CD14-positive monocyte (primary cell): ENCODE data around the gene PNMA1. TPM values are rescaled to one million over a fixed set of nuclear protein-coding genes. Genes with fewer than 3 reads are reported as not detected.
A peak's percentile ranks its signal among the peaks of the same experiment; 100 is the strongest.

Experiments
- DNase-seq, 3 donors: peaks; one replicate each; pipeline ENCODE4 v3.0.0-alpha.2; 2011 to 2022
- H2AFZ ChIP-seq: 2 replicates; pipeline ENCODE4 v1.6.0; 2012; ENCODE audit warnings: mild to moderate bottlenecking, low read depth, low read length, inconsistent platforms; ENCODE audit not compliant: insufficient read depth, poor library complexity, severe bottlenecking
- H3K27ac ChIP-seq, 2 donors: 1 replicate in 1 of 2; 2 replicates in 1 of 2; pipeline ENCODE4 v1.5.1; 2012 to 2013; ENCODE audit warnings: low read length in 2 of 2, control low read depth in 1 of 2, inconsistent platforms in 1 of 2, low read depth in 1 of 2, mild to moderate bottlenecking in 1 of 2
- H3K27me3 ChIP-seq, 2 donors: one replicate each; pipeline versions ENCODE4 v1.6.0 to v1.6.1; 2011 to 2013; ENCODE audit warnings: low read length in 2 of 2; ENCODE audit not compliant: control insufficient read depth in 2 of 2, insufficient read depth in 2 of 2
- H3K36me3 ChIP-seq, 2 donors: replicated peaks in 1 of 2; 1 replicate in 1 of 2; 2 replicates in 1 of 2; pipeline versions ENCODE4 v1.5.1 to v1.6.1; 2012 to 2013; ENCODE audit warnings: low read length in 2 of 2, control low read depth in 1 of 2, inconsistent platforms in 1 of 2, mild to moderate bottlenecking in 1 of 2; ENCODE audit not compliant: insufficient read depth in 2 of 2, control insufficient read depth in 1 of 2
- H3K4me1 ChIP-seq, 2 donors: 1 replicate in 1 of 2; 2 replicates in 1 of 2; pipeline versions ENCODE4 v1.5.1 to v1.6.1; 2012 to 2013; ENCODE audit warnings: low read length in 2 of 2, control low read depth in 1 of 2, inconsistent platforms in 1 of 2, mild to moderate bottlenecking in 1 of 2, moderate library complexity in 1 of 2; ENCODE audit not compliant: insufficient read depth in 2 of 2, control insufficient read depth in 1 of 2
- H3K4me2 ChIP-seq: replicated peaks from 2 replicates; pipeline ENCODE3; 2012; ENCODE audit warnings: low read length, moderate library complexity, mild to moderate bottlenecking; ENCODE audit not compliant: poor library complexity, severe bottlenecking; ENCODE audit errors: extremely low read depth
- H3K4me3 ChIP-seq, 3 experiments: fragments of 200-600 bp in 1 of 3; sonication (generic) in 1 of 3; replicated peaks in 1 of 3; 1 replicate in 2 of 3; 2 replicates in 1 of 3; pipeline ENCODE4 v1.5.1; 2011 to 2013; ENCODE audit warnings: low read length in 3 of 3, mild to moderate bottlenecking in 3 of 3, control low read depth in 2 of 3, low read depth in 2 of 3, inconsistent platforms in 1 of 3, moderate library complexity in 1 of 3
- H3K79me2 ChIP-seq: 2 replicates; pipeline ENCODE4 v1.6.0; 2012; ENCODE audit warnings: mild to moderate bottlenecking, control low read depth, inconsistent platforms, low read length, moderate library complexity; ENCODE audit not compliant: insufficient read depth
- H3K9ac ChIP-seq: 2 replicates; pipeline ENCODE4 v1.6.0; 2017; ENCODE audit warnings: low read length, mild to moderate bottlenecking; ENCODE audit not compliant: insufficient read depth, poor library complexity, severe bottlenecking
- H3K9me3 ChIP-seq, 2 donors: replicated peaks in 1 of 2; 1 replicate in 1 of 2; 2 replicates in 1 of 2; pipeline versions ENCODE4 v1.5.1 to v1.6.1; 2012 to 2013; ENCODE audit warnings: low read length in 2 of 2, control low read depth in 1 of 2; ENCODE audit not compliant: control insufficient read depth in 1 of 2, insufficient read depth in 1 of 2
- H4K20me1 ChIP-seq: 2 replicates; pipeline ENCODE4 v1.6.0; 2012; ENCODE audit warnings: mild to moderate bottlenecking, low read length, control low read depth, moderate library complexity; ENCODE audit not compliant: insufficient read depth
- H3K27ac Mint-ChIP-seq, 7 donors: one replicate each; pipeline ENCODE4 v1.8.0; 2020; ENCODE audit warnings: mild to moderate bottlenecking in 7 of 7, mixed read lengths in 7 of 7, moderate library complexity in 6 of 7, inconsistent platforms in 2 of 7
- H3K27me3 Mint-ChIP-seq, 3 donors: one replicate each; pipeline ENCODE4 v1.8.0; 2021 to 2022; ENCODE audit warnings: low read depth in 3 of 3, mild to moderate bottlenecking in 3 of 3, mixed read lengths in 3 of 3, moderate library complexity in 3 of 3, inconsistent platforms in 1 of 3
- H3K36me3 Mint-ChIP-seq, 2 donors: one replicate each; pipeline ENCODE4 v1.8.0; 2020; ENCODE audit warnings: mixed read lengths in 2 of 2, inconsistent platforms in 1 of 2, mild to moderate bottlenecking in 1 of 2
- H3K4me1 Mint-ChIP-seq: one replicate; pipeline ENCODE4 v1.8.0; 2020; ENCODE audit warnings: mild to moderate bottlenecking, mixed read lengths
- H3K4me3 Mint-ChIP-seq, 2 donors: one replicate each; pipeline ENCODE4 v1.8.0; 2020; ENCODE audit warnings: mild to moderate bottlenecking in 2 of 2, mixed read lengths in 2 of 2, moderate library complexity in 1 of 2
- H3K9me3 Mint-ChIP-seq, 7 donors: one replicate each; pipeline ENCODE4 v1.8.0; 2020 to 2022; ENCODE audit warnings: mixed read lengths in 7 of 7, mild to moderate bottlenecking in 6 of 7, moderate library complexity in 6 of 7, inconsistent platforms in 2 of 7
- CTCF ChIP-seq: fragments of 200-600 bp; IDR thresholded peaks from one replicate; pipeline ENCODE4 v1.8.0; 2022; ENCODE audit warnings: antibody characterized with exemption, mild to moderate bottlenecking
- WGBS: methylation state at CpG from one replicate; pipeline ENCODE4 v1.1.5; 2013; ENCODE audit warnings: missing lambda C conversion rate; ENCODE audit not compliant: insufficient coverage; 5-methylcytosine and 5-hydroxymethylcytosine counted together
- intact Hi-C, 2 donors: fragments of 100-400 bp; cut with micrococcal nuclease; formaldehyde crosslinking; loops; one replicate each; pipeline versions ENCODE4 v1.15.0 to v1.15.1; 2023
- polyA plus RNA-seq, 3 donors: library from polyadenylated mRNA; depleted of rRNA in 1 of 3; unstranded in 2 of 3; stranded (reverse) in 1 of 3; fragments of 300-500 nt in 2 of 3; fragments of >200 nt in 1 of 3; fragmentation: Illumina TruSeq in 2 of 3; gene quantifications; 1 replicate in 2 of 3; 2 replicates in 1 of 3; pipeline ENCODE4 v1.2.3, GENCODE V29; 2012 to 2021

PNMA1 gene
- polyA plus RNA-seq, 3 donors: 2.4 to 6.4 (median 4.4) TPM

DNA sequence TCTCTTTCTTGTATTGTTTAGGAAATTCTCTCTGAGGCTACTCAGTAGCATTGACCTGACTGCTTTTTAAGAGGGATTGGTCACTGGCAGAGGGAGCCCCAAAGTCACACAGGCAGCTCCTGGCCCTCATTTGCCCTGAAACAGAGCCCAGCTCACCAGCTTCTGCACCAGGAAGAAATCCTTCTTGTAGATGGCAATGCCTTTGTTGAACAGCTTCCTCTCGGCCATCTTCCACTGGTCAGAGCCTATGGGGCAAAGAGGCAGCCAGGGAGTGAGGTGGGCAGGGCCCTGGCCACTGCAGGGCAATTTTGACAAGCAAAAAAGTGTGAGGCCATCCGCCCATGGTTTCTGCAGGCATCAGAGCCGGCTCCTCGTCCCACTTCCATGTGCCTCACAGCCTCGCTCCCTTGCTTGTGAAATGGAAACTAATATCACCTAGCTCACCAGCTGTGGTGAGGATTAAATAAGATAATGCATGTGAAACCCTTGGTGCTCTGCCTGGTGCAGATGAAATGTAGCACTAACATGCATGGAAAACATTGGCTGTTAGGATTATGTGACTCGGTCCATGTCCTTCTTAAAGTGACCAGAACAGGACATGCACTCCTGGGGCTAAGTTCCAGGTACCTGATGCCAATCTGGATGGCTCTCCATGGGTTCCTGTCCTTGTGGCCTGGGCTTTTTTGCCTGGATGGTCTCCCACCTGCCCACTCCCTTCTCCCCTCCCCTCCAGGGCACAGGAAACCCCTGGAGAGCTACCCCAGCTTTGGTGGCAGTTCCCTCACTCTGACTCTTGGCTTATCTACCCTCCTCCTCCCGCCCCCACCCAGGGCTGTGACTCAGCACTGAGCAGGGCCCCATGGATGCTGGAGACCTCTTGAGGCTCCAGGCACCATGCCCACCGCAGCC lies 11.2 kb upstream of the PNMA1 start:
- peaks cover 42 to 54% of the 10 kb centered on the region in 2 donors for H3K4me1 ChIP-seq
- peaks cover 0 to 2% (median 0%) of the 10 kb centered on the region in 3 donors for H3K27me3 Mint-ChIP-seq
- DNase-seq: no peak
- peaks cover 16% of the 10 kb centered on the region for H3K79me2 ChIP-seq
- peaks cover 88 to 96% of the 10 kb centered on the region in 2 donors for H3K36me3 ChIP-seq
- TF ChIP-seq CTCF: no peak
- intact Hi-C loops: loop anchor here in 1 of 2 donors (10.0 kb wide), 1 partner anchor 289 kb away; the partner anchor contains the start of genes BBOF1 and ENTPD5
- no peak overlapping the region for H2AFZ ChIP-seq
- no peaks in the 10 kb centered on the region for H3K27me3 ChIP-seq
- peak overlapping the region; percentile 67 to 87 (median 83) for H3K27ac Mint-ChIP-seq
- H3K4me3 Mint-ChIP-seq: no peak overlapping the region
- H4K20me1 ChIP-seq: peaks cover 100% of the 10 kb centered on the region
- peak overlapping the region; percentile 25 for H3K9ac ChIP-seq
- H3K36me3 Mint-ChIP-seq: peaks cover 86 to 96% of the 10 kb centered on the region in 2 donors
- WGBS: 57% methylated on average over 3 of the region's 8 CpGs
- H3K9me3 Mint-ChIP-seq: peaks cover 0 to 3% (median 0%) of the 10 kb centered on the region in 7 donors
- peak overlapping the region; percentile 10 to 69 for H3K27ac ChIP-seq
- H3K4me3 ChIP-seq: no peak overlapping the region
- peaks cover 51% of the 10 kb centered on the region for H3K4me1 Mint-ChIP-seq
- no peaks in the 10 kb centered on the region for H3K9me3 ChIP-seq
- H3K4me2 ChIP-seq: no peak overlapping the region

GRCh38 chr14:73724696-73725095 lies 10.5 kb upstream of the PNMA1 start:
- 80% methylated on average over 1 of the region's 2 CpGs for WGBS
- Histone ChIP-seq H3K27ac (peak overlapping the region; percentile 10 to 69), H3K4me3 (no peak overlapping the region), H3K27me3 (no peaks in the 10 kb centered on the region), H4K20me1 (peaks cover 99% of the 10 kb centered on the region), H3K36me3 (peaks cover 86 to 96% of the 10 kb centered on the region in 2 donors), H3K79me2 (peaks cover 10% of the 10 kb centered on the region), H2AFZ (no peak overlapping the region), H3K4me1 (peaks cover 42 to 54% of the 10 kb centered on the region in 2 donors), H3K4me2 (no peak overlapping the region), H3K9ac (peak overlapping the region; percentile 31), H3K9me3 (no peaks in the 10 kb centered on the region)
- Mint-ChIP-seq H3K27me3 (peaks cover 0 to 2% (median 0%) of the 10 kb centered on the region in 3 donors), H3K9me3 (peaks cover 0 to 3% (median 0%) of the 10 kb centered on the region in 7 donors), H3K4me3 (no peak overlapping the region), H3K36me3 (peaks cover 85 to 96% of the 10 kb centered on the region in 2 donors), H3K4me1 (peaks cover 51% of the 10 kb centered on the region), H3K27ac (peak overlapping the region; percentile 60 to 88 (median 84))
- no peak for DNase-seq
- no peak for TF ChIP-seq CTCF
- intact Hi-C loops: loop anchor here in 1 of 2 donors (10.0 kb wide), 1 partner anchor 290 kb away; the partner anchor contains the start of genes BBOF1 and ENTPD5
